Measurements from ENCODE around the gene TOMM70. TPM values are rescaled to one million over a fixed set of nuclear protein-coding genes. Genes with fewer than 3 reads are reported as not detected.

Gene TOMM70
- polyA plus RNA-seq, 1 donor (not counting 4 experiments of a cell fraction or from before 2014, with no cell fraction given): 40.8 TPM

GRCh38 chr3:100403362-100404249, 2.7 kb upstream of the TOMM70 start:
- Histone ChIP-seq H2AFZ (ENCODE audit: control insufficient read depth, low read length) (peak overlapping the region; percentile 63), H3K9ac (ENCODE audit: control insufficient read depth, extremely low read depth, insufficient read depth, low read length) (no peak overlapping the region), H3K9me3 (ENCODE audit: control insufficient read depth, low read depth, low read length) (no peaks in the 10 kb centered on the region), H3K27ac (ENCODE audit: control insufficient read depth, insufficient read depth, low read length) (no peak overlapping the region), H4K20me1 (ENCODE audit: control insufficient read depth, extremely low read depth, insufficient read depth, low read length) (peaks cover 4% of the 10 kb centered on the region), H3K9me1 (ENCODE audit: control insufficient read depth, extremely low read depth, insufficient read depth, low read length) (no peaks in the 10 kb centered on the region), H3K36me3 (ENCODE audit: control insufficient read depth in 2 of 2, extremely low read depth in 1 of 2, insufficient read depth in 2 of 2, low read length in 2 of 2) (no peaks in the 10 kb centered on the region), H3K79me2 (ENCODE audit: control insufficient read depth, insufficient read depth, low read length) (peaks cover 24% of the 10 kb centered on the region), H3K4me1 (ENCODE audit: control insufficient read depth, extremely low read depth, insufficient read depth, low read length) (peaks cover 18% of the 10 kb centered on the region), H3K27me3 (ENCODE audit: control insufficient read depth, extremely low read depth, insufficient read depth, low read length) (no peaks in the 10 kb centered on the region), H3K4me3 (ENCODE audit: control insufficient read depth in 2 of 3, extremely low read depth in 1 of 3, insufficient read depth in 2 of 3, low read depth in 1 of 3, low read length in 3 of 3) (peak overlapping the region in 2 of 3 experiments; percentile 81 to 83), H3K4me2 (ENCODE audit: control insufficient read depth, extremely low read depth, insufficient read depth, low read depth, low read length) (peak overlapping the region; percentile 75)
- TF ChIP-seq CTCF (optimal IDR thresholded peaks at IDR 0.05 in 1 of 3, IDR thresholded peaks at IDR 0.05 in 1 of 3, conservative IDR thresholded peaks at IDR 0.05 in 1 of 3; ENCODE audit: extremely low read depth in 1 of 3, insufficient read depth in 2 of 3, low read length in 3 of 3): no peak
- TF ChIP-seq EZH2 (IDR thresholded peaks at IDR 0.05; ENCODE audit: low read length): no peak
- dilution Hi-C loops (cut with MboI; ENCODE audit: extremely low pct_ligation_motif_present, low sequenced_read_pairs): no loop called here
- no peak for FAIRE-seq
- DNase-seq (ENCODE audit: low read depth, low spot score): no peak

GRCh38 chr3:100402891-100403290, 2.0 kb upstream of the TOMM70 start:
- H2AFZ ChIP-seq (ENCODE audit: control insufficient read depth, low read length): peak overlapping the region; percentile 63
- H4K20me1 ChIP-seq (ENCODE audit: control insufficient read depth, extremely low read depth, insufficient read depth, low read length): peaks cover 4% of the 10 kb centered on the region
- TF ChIP-seq EZH2 (IDR thresholded peaks at IDR 0.05; ENCODE audit: low read length) (no peak), CTCF (optimal IDR thresholded peaks at IDR 0.05 in 1 of 3, IDR thresholded peaks at IDR 0.05 in 1 of 3, conservative IDR thresholded peaks at IDR 0.05 in 1 of 3; ENCODE audit: extremely low read depth in 1 of 3, insufficient read depth in 2 of 3, low read length in 3 of 3) (no peak)
- no peaks in the 10 kb centered on the region for H3K9me1 ChIP-seq (ENCODE audit: control insufficient read depth, extremely low read depth, insufficient read depth, low read length)
- peak overlapping the region; percentile 9 to 83 (median 81) for H3K4me3 ChIP-seq (ENCODE audit: control insufficient read depth in 2 of 3, extremely low read depth in 1 of 3, insufficient read depth in 2 of 3, low read depth in 1 of 3, low read length in 3 of 3)
- H3K79me2 ChIP-seq (ENCODE audit: control insufficient read depth, insufficient read depth, low read length): peaks cover 30% of the 10 kb centered on the region
- peak overlapping the region; percentile 92 for H3K27ac ChIP-seq (ENCODE audit: control insufficient read depth, insufficient read depth, low read length)
- H3K9me3 ChIP-seq (ENCODE audit: control insufficient read depth, low read depth, low read length): no peaks in the 10 kb centered on the region
- H3K4me2 ChIP-seq (ENCODE audit: control insufficient read depth, extremely low read depth, insufficient read depth, low read depth, low read length): peak overlapping the region; percentile 75
- no peaks in the 10 kb centered on the region for H3K27me3 ChIP-seq (ENCODE audit: control insufficient read depth, extremely low read depth, insufficient read depth, low read length)
- no peak overlapping the region for H3K9ac ChIP-seq (ENCODE audit: control insufficient read depth, extremely low read depth, insufficient read depth, low read length)
- H3K4me1 ChIP-seq (ENCODE audit: control insufficient read depth, extremely low read depth, insufficient read depth, low read length): peaks cover 18% of the 10 kb centered on the region
- dilution Hi-C loops (cut with MboI; ENCODE audit: extremely low pct_ligation_motif_present, low sequenced_read_pairs): no loop called here
- H3K36me3 ChIP-seq (ENCODE audit: control insufficient read depth in 2 of 2, extremely low read depth in 1 of 2, insufficient read depth in 2 of 2, low read length in 2 of 2): peaks cover 0 to under 1% of the 10 kb centered on the region in 2 experiments
- no peak for FAIRE-seq
- no peak for DNase-seq (ENCODE audit: low read depth, low spot score)
